Amniotic stem cell (primary cell): ENCODE results near the gene CMTR1.
"Not testable (repeated sequence)": the region's sequence is repeated elsewhere in the genome, so short reads cannot be mapped to it uniquely, and the experiment has no call there.

Source experiments
- DNase-seq: peaks from one replicate; lab custom pipeline; 2025; lab: John Stamatoyannopoulos, UW

Gene CMTR1, protein sequence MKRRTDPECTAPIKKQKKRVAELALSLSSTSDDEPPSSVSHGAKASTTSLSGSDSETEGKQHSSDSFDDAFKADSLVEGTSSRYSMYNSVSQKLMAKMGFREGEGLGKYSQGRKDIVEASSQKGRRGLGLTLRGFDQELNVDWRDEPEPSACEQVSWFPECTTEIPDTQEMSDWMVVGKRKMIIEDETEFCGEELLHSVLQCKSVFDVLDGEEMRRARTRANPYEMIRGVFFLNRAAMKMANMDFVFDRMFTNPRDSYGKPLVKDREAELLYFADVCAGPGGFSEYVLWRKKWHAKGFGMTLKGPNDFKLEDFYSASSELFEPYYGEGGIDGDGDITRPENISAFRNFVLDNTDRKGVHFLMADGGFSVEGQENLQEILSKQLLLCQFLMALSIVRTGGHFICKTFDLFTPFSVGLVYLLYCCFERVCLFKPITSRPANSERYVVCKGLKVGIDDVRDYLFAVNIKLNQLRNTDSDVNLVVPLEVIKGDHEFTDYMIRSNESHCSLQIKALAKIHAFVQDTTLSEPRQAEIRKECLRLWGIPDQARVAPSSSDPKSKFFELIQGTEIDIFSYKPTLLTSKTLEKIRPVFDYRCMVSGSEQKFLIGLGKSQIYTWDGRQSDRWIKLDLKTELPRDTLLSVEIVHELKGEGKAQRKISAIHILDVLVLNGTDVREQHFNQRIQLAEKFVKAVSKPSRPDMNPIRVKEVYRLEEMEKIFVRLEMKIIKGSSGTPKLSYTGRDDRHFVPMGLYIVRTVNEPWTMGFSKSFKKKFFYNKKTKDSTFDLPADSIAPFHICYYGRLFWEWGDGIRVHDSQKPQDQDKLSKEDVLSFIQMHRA

GRCh38 chr6:37432916-37433656 is at the start of gene CMTR1:
TSS of gene CMTR1 (plus strand) at chr6:37433221. CDS start at chr6:37435630, 2,409 bp downstream.
- DNase-seq: peak; percentile 71

DNA sequence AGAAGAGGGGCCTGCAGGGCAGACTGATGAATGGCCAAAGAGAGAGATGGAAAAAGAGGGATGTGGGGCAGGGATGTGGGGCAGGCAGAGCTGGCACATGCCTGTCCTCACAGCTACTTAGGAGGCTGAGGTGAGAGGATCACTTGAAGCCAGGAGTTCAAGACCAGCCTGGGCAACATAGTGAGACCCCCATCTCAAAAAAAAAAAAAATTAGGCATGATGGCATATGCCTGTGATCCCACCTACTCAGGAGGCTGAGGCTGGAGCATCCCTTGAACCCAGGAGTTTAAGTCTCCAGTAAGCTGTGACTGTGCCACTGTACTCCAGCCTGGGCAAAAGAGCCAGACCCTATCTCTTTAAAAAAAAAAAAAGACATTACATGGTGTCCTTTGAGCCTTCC is 44.4 kb upstream of the CMTR1 start:
- DNase-seq: no peak

- no peak for DNase-seq
These were observed 43.2 kb upstream of the CMTR1 start for GRCh38 chr6:37389857-37390256.

- DNase-seq: no peak
These were observed 41.9 kb upstream of the CMTR1 start for GRCh38 chr6:37391120-37391519.

- no peak for DNase-seq
These were observed 40.2 kb upstream of the CMTR1 start for GRCh38 chr6:37392821-37393220.

- no peak for DNase-seq
These were observed 39.6 kb upstream of the CMTR1 start for GRCh38 chr6:37393381-37393929.

DNA sequence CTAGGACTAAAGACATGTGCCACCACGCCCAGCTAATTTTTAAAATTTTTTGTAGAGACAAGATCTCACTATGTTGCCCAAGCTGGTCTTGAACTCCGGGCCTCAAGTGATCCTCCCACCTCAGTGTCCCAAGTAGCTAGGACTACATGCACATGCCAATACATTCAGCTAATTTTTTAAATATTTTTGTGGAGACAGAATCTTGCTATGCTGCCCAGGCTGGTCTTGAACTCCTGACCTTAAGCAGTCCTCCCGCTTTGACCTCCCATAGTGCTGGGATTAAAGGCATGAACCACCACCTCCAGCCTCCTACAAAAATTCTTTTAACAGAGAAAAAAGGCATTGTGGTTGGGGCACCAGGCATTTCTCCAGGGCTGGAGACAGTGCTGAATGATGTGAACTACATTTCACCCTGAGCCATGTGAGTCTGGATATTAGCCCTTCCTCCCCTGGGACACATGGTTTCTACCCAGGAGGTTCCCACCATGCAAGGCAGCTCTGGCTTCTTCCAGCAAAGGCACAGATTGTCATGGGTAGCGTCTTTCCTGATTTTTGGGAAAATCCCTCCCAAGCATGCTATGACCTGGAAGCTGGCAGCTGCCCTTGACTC is 36.3 kb upstream of the CMTR1 start:
- DNase-seq: no peak

- no peak for DNase-seq
These were observed 33.9 kb upstream of the CMTR1 start for GRCh38 chr6:37399131-37399530.

- DNase-seq: no peak
These were observed 33.1 kb upstream of the CMTR1 start for GRCh38 chr6:37399795-37400490.

DNA sequence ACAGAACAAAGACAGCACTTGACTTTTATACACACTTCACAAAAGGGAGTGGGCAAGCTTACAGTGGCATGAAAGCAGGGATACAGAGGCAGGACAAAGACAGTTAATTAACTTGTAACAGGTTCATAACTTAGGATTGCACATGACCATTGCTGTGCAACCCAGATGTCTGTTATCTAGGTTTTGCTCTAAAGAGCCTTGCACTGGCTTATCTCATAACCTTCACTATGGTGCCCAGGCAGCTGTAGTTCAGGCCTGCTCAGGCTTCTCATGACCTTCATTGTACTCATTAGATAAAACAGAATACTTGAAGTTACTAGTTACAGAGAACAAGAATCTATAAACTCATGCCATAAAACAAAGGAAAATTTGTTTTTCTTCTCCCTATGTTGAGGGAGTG is 31.4 kb upstream of the CMTR1 start:
- DNase-seq: not testable (repeated sequence)

- DNase-seq: no peak
These were observed 26.2 kb upstream of the CMTR1 start for GRCh38 chr6:37406726-37407341.

DNA sequence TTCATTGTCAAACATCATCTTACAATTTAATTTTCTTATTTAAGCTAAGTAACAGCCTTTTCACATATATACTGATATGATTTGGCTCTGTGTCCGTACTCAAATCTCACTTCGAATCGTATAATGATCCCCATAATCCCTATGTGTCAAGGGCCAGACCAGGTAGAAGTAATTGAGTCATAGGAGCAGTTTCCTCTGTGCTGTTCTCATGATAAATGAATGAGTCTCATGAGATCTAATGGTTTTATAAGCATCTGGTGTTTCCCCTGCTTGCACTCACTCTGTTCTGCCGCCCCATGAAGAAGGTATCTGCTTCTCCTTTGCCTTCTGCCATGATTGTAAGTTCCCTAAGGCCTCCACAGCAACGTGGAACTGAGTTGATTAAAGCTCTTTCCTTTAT is 25.1 kb upstream of the CMTR1 start:
- no peak for DNase-seq

DNA sequence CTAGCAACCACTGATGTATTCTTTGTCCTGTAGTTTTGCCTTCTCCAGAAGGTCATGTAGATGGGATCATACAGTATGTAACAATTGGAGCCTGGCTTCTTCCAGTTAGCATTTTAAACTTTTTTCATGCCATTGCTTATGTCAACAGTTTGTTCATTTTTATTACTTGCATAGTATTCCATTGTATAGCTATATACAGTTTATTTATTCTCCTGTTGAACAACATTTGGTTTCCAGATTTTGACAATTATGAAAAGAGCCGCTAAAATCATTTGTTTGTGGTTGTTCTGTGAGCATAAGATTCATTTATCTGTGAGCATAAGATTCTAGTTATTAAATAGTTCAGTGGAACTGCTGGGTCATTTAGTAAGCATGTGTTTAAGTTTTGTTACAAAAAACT is 23.5 kb upstream of the CMTR1 start:
- no peak for DNase-seq

DNA sequence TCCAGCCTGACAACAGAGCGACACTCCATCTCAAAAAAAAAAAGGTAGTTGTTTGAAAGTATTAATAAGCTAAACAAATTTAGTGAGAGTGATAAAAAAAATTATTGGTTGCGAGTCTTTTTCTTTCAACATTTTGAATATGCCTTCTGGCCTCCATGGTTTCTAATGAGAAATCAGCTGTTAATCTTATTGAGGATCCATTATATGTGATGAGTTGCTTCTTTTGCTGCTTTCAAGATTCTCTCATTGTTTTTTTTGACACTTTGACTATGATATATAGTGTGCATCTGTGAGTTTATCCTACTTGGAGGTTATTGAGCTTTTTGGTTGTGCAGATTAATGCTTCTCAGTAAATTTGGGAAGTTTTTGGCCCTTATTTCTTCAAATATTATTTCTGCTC is 15.6 kb upstream of the CMTR1 start:
- DNase-seq: no peak

DNA sequence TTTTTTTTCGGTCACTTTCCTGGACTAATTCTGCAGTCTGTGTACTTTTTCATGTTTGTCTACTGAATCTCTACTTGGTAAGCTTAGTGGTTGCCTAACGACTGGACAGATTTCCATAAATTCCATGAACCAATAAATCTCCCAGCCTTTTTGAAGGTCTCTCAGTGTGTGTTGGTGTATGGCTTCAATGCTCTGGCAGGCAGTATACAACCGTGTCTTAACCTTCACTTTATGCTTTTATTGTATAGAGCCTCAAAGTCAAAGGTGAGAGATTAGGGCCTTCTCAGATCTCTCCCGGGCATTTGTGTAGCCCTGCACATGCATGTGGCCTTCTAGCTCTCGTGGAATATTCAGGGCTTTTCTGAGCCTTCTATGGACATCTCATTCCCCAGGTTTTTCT is 14.3 kb upstream of the CMTR1 start:
- DNase-seq: no peak

- no peak for DNase-seq
These were observed 6.7 kb upstream of the CMTR1 start for GRCh38 chr6:37426058-37426944.

DNA sequence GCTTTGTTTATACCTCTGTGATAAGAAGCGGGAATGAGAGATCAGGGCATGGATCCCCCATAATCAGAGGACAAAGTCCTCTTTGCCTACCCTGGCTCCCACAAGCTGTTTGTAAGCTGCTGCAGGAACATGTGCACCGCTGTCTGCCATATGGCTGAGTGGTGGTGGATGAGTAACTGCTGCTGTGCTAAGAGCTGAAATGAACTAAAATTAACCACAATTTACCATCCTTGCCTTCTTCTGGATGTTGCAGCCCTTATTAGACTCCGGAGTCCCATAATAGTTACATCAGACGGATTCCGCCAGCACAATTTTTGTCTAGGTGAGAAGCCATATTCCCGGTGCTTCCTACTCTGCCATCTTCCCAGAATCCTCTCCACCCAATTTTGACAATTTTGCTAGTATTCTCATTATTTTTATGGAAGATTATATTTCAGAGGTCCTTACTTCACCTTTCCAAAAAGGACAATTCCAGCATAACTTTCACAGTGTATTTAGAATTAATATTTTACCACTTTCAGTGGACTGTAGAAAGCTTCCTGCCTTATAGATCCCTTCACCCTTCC is 6.0 kb upstream of the CMTR1 start:
- DNase-seq: no peak

GRCh38 chr6:37429352-37429750 is 3.7 kb upstream of the CMTR1 start:
- no peak for DNase-seq

DNA sequence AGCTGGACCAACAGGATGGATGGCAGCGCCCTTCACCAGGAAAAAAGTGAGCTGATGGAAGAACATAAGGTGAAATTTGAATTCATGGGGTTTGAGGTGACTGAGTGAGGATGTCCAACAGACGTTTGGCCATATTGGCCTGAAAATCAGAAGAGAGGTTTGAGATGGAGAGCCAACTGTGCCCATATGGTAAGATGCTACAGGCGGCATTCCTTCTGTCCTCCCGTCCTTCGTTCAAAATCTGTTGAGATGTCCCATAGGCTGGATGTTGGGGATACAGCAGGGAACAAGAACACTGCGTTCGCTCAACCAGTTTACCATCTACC is 468 bp upstream of the CMTR1 start:
- DNase-seq: no peak
